ENCODE results near the gene RNF114.

RNF114 gene

DNA sequence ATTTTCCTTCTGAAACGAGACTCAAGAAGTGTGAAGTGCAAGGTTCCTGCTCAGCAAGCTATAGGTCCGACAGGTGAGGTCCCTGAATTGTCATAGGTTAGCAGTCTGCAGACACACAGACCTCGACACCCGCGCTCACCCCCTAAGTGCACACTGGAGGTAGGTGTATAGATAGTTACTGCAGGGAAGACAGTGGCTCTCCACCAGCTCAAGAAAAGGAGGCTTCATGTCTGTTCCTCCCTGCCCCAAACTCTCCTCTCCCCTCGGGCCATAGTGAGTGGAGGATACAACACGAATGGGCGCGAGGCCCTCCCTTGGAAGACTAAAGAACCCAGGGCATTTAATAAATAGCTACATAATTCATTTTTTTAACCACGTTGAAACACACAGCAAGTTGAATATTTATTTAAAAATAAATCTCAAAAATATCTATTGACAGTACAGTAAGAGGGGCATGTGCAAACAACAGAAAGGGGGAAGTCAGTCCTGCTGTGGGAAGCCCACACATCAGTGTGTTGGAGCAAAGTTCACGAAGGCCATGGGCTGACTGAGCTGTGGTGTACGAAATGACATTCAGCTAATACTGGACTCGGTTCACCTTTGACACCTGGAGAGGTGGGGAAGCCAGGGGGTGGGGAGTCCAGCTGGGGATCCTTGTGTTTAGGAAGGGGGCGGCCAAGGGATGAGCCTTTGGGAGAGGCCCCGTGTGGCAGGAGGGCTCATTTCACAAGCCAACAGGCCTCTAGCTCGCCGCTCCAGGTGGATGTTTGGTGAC, 31.6 kb upstream of the RNF114 start:
- DNase-seq (ENCODE audit: low read depth in 2 of 2) = no peak

DNA sequence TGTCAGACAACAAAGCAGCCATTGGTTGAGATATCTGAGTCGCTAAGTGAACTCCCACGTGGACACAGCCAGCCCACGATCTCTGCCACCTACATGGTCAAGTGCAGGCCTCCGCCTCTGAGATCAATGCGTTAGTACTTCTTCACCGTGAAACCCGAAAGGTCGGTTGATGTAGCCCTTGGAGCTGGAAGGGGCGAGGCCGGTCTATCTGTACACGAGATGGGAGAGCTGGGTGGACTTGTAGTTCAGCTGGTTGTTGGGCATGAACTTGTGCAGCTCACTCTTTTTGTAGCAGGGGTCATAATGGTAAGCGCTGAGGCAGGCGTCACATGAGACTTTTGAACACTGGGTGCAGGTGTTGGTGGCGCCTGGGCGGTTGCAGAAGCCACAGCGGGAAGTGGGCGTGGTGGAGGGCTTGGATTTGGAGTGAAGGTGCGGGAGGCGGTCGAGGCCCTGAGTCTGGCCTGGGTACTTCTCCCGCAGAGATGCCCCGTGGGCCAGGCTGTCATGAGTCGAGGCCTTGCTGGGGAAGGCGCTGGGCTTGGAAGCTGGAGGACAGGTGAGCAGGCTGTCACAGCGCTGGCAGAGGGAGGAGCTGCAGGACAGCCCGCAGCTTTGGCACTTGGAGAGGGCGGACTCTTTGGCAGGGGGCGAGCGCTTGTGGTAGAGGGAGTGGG, 30.6 kb upstream of the RNF114 start:
- DNase-seq (ENCODE audit: low read depth in 2 of 2) = no peak

DNA sequence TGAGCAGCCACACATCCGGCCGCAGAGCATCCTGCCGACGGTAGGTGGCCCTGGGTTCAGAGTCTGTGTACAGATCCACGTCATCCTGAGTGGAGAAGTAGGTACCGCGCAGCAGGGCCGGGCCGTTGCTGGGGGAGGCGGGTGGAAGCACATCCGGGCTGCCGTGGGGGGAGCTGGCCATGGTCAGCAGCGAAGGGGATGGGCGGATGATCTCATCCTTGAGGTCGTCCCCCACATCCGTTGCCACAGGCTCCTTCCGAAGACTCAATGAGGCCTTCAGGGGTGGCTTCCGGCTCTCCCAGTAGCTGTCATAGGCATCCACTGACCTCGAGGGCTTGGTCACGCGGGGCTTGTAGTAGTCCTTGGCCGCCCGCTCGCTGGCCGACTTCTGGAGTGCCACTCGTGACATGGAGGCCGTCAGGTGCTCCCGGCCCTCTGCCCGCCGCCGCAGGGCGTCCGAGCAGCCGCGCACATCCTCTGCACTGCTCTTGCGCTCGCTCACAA, 30.0 kb upstream of the RNF114 start:
- DNase-seq (ENCODE audit: low read depth in 2 of 2) = no peak

DNA sequence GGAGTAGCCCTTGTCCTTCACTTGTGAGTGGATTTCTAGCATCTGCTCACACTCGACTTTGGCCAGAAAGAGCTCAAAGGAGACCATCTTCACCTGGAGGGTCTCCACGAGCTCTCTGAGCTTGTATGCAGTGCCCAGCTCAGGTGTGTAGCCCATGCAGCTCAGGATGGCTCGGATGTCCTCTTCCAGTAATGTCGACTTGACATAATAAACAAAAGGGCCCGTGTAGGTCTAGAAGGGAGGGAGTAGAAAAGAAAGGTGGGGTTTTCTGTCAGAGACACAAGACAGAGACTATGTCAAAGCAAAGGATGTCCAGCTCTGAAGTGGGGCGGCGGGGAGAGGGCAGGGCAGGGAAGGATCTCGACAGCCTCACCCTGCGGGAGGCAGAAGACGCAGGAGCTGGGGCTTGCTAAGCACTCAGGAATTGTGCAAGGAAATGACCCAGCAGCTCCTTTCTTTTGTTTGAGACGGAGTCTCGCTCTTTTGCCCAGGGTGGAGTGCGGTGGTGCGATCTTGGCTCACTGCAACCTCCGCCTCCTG, 29.5 kb upstream of the RNF114 start:
- no peak for DNase-seq (ENCODE audit: low read depth in 2 of 2)

DNA sequence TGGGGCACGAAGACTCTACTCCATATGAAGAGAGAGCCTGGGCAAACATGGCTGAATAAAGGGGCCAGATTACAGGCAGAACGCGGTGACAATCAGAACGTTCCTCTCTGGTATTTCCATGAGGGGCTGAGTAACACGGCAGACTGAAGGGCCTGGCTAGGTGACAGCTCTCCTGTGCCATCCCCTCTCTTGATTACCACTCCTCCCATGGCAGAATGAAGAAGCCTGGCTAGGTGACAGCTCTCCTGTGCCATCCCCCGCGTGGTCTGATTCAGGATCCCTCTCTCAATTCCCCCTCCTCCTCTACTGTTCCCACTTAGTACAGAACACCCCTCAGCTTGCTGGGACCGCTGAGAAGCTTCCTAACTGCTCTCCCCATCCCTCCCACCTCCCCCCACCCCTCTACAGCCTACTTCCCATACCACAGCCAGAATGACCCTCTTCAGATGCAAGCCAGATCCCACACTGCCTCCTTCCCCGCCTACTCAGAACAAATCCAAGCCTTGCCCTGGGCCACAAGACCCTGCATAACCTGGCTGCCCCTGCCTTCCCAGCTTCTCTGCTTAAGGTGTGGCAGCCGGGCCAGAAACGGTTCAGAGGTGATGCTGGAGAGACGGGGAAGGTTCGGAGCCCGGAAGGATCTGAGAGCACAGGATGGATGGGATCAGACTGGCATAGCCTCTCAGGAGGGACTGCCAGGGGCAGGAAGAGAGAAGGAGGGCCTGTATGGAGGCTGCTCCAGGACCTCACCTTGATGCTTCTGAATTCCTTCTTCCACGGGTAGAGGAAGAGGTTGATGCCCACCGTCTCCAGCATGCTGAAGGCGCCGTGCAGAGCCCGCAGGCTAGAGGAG, 28.6 kb upstream of the RNF114 start:
- no peak for DNase-seq (ENCODE audit: low read depth in 2 of 2)

DNA sequence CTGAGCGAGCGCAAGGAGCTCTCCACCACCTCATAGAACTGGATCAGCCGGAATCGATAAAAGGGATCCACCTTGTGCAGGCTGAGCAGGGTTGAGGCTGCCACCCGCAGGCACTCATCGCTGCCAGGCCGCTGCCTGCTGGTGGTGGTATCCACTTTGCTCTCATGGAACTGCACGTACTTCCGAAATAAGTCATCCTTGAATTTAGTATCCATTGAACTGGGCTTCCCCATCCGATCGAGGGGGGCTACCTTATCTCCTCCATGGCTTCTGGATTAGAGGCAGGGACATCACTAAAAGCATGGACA, 28.0 kb upstream of the RNF114 start:
- no peak for DNase-seq (ENCODE audit: low read depth in 2 of 2)

DNA sequence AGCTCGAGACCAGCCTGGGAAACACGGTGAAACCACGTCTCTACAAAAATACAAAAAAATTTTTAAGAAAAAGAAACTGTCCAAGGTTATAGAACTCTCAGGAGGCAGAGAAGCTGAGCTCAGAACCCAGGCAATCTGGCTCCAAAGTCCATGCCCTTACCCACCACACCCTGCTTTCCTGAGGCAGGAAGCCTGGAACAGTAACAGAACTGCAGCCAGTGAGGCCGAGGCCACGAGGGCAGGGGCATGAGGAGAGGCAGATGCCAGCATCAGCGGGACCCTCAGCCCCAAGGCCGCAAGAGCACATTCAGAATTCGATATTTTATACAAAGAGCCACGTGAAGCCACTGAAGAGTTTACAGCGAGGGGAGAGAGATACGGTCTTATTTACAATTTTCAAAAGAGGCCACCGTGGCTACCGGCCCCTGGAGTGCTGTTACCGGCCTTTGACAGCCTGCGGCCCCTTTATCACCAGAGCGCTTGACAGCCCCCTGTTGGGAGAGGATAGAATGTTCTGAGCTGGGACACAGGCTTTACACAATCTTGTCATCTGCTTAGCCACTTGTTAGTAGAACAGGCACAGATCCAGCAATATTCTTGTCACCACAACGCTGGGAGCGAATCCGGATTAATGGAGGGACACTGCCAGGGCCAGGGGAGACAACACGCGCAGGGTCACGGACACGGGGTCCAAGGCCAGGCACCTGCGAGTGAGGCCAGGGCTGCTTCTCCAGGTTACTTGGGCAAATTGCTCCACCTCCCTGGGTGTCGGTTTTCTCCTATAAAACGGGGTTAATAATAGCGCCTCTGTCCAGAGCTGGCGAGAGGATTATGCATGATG, 26.5 kb upstream of the RNF114 start:
- DNase-seq (ENCODE audit: low read depth in 2 of 2) = no peak

DNA sequence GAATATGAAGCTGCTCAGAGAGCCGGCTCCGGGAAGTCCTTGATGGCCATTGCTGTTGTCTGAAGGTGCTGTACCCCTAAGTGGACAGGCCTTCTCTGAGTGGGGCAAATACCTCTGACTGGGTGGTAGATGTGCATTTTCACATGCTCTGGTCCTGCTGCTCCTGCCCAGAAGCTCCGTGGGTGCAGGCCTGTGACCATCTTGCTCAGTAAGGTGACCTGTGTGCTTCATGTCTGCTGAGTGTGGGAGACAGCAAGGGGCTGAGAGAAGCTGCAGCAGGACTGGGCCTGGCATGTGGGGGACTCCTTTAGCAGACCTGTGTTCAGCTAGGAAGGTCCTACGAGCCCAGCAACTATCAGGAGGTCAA, 25.9 kb upstream of the RNF114 start:
- no peak for DNase-seq (ENCODE audit: low read depth in 2 of 2)

DNA sequence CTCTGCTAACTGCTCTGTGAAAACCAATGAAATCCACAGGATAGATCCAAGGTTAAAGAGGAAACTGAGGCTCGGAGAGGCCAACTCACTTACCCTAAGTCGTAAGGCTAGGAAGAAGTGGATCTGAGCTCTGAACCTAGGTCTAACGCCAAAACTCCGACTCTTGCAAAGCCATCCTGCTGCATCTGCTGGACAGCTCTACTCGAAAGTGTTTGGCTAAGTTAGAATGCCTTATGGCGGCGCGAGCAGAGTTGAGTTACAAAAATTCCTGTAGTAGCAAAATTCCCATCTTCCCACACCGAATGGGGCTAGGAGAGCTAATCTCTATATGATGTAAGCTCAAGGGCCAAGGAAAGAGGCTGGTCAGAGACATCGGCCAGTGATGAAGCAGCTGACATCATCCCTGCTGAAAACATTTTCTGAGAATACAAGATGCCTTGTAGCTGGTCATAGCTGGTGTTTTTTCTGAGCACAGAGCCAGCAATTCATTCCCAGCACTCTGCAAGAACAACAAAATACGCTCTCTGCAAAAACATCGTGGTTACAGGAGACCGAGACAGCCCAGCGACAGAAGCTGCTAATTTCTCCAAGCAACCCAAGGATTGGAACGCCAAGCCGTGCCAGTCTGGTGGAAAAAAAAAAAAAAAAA, 22.7 kb upstream of the RNF114 start:
- DNase-seq (ENCODE audit: low read depth in 2 of 2) = no peak

DNA sequence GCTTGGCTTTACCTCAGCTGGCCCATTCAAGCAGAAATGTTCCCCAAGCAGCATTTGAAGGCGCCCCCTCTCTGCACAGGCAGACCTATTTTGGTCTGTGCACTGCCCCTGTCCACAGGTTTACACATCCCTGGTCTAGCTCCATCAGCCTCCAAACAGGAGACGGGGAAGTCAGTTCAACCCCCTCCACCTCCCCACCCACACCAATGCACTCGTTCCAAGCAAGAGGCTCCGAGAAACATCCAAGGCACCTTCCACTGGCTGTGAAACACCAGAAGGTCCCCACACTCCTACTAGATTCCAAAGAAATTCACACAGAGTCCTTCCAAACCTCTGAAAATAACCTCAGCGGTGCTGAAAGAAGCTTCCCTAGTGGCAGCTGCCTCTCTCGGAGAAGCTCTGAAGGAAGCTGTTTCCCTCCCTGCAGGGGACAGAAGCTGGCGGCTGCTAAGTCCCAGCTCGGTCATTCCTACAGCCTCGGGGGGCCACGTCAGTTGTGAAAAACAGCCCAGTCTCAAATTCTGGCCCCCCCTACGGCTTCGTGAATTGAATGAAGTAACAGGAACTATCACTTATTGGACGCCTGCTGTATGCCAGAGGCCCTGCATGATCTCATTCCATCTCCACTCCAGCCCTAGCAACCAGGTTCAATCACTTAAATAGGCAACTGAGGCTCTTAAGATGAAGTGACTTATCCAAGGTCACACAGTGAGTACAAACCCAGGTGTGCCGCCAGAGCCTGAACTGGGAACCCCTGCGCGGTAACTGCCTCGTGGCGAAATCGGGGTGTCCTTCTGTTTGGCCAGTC, 21.7 kb upstream of the RNF114 start:
- no peak for DNase-seq (ENCODE audit: low read depth in 2 of 2)

DNA sequence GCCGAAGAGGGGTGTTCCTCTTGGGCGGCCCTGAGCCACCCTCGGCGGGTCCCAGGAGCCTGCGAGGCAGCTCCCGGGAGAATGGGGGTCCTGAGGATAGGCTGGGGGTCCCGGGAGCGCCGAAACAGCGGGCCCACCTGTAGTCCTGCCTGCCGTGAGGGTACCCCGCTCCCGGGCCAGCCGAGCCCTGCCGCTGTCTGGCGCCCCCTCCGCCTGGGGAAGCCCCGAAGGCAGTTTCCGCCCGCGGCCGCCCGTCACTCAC, 21.1 kb upstream of the RNF114 start:
- no peak for DNase-seq (ENCODE audit: low read depth in 2 of 2)

DNA sequence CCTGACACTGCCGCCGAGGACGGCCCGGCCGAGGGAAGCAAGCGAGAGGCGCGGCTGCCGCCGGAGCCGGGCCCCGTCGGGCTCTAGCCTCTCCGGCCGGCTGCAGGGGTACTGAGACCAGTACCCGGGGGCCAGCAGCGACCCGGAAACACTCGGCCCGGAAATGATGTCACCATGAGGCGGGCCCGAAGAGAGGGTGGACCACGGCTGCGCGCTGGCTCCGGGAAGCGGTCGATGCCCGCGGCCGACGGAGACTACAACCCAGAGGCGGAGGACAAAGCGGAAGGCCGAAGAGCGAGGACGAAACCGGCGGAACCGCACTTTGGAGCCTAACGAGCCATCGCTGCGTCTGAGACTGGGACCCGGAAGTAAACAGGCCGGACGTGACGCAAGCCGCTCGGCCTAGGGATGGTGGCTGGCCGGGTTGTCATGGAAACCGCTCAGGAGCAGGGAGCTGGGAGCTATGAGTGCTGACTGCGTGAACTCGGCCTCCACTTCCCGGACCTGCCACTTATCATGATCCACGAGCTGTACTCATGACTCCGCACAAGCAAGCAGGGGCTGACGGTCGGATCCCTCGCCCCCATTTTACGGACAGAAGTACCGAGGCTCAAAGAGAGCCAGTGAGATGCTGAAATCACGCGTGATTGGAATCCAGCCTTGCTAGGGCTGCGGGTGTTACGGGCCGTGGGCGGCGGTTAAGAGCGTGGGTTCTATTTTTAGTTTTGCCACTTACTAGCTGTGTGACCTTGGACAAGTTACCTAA, 20.6 kb upstream of the RNF114 start, which contains the start of gene SPATA2:
Gene SPATA2 (minus strand): TSS at position 150 of the 766 bp plus-strand sequence. CDS start 7,039 bp downstream, outside the sequence.
- peak; percentile 87 to 93 for DNase-seq (ENCODE audit: low read depth in 2 of 2)

DNA sequence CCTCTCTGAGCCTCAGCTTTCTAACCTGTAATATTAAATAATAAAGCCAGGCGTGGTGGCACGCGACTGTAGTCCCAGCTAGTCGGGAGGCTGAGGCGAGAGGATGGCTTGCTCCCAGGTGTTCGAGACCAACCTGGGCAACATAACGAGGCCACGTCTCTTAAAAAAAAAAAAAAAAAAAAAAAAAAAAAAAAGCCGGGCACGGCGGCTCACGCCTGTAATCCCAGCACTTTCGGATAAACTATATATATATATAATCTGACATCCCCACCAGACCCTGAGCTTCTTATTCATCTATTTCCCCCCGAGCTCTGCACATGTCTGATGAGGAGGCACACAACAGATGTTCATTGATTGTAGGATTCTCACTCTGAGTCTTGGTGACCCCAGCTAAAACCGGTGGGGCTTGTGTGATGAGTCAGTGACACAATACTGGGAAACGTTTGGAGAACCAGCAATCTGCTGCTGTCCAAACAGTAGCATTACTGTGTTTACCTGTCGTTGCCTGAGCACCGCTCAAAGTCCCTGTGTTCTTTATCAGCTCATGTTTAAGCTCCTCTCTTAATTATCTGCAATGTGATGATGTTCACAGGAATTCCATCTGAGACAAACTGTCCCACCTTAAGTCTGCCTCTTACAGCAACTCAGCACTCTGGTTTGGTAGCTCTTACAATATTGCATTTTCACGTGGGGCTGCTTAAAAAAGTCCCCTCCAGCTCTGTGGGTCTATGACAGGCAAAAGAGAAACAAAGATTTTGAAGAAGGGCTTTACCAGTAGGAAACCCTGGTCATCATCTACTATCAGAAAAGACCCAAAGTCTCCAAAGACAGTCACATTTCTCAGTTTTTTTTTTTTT, 19.8 kb upstream of the RNF114 start:
- DNase-seq (ENCODE audit: low read depth in 2 of 2) = no peak

DNA sequence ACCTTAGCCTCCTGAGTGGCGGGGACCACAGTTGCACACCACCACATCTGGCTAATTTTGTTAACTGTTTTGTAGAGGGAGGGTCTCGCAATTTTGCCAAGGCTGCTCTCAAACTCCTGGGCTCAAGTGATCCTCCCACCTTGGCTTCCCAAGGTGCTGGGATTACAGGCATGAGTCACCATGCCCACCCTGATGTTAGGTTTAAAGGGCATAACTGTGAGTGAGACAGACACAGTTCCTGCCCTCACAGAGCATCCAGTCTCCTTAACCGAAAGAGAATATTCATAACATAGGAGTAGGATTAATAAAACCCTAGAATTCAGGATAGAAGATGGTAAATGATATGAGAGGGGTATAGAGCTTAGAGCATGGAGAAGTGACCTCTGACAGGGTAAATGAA, 17.8 kb upstream of the RNF114 start:
- no peak for DNase-seq (ENCODE audit: low read depth in 2 of 2)

DNA sequence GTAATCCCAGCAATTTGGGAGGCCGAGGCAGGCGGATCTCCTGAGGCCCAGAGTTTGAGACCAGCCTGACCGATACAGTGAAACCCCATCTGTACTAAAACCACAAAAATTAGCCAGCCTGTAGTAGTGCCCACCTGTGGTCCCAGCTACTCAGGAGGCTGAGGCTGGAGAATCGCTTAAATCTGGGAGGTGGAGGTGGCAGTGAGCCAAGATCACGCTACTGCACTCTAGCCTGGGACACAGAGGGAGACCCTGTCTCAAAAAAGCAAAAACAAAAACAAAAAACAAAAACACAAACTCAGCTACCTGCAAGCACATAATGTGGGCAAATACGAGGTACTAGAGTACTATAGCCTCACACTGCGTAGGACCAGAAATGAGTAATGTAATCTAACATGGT, 17.2 kb upstream of the RNF114 start:
- no peak for DNase-seq (ENCODE audit: low read depth in 2 of 2)

DNA sequence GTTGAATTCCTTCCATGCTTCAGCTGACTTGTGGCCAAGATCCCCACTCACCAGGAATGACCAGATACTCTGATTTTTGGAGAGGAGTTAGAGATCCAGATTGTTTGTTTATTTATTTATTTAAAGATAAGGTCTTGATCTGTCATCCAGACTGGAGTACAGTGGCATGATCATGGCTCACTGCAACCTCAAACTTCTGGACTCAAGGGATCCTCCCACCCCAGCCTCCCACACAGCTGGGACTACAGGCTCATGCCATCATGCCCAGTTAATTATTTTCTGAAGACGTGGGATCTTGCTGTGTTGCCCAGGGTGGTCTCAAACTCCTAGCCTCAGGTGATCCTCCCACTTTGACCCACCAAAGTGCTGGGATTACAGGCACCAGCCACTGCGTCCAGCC, 16.7 kb upstream of the RNF114 start:
- DNase-seq (ENCODE audit: low read depth in 2 of 2) = no peak

DNA sequence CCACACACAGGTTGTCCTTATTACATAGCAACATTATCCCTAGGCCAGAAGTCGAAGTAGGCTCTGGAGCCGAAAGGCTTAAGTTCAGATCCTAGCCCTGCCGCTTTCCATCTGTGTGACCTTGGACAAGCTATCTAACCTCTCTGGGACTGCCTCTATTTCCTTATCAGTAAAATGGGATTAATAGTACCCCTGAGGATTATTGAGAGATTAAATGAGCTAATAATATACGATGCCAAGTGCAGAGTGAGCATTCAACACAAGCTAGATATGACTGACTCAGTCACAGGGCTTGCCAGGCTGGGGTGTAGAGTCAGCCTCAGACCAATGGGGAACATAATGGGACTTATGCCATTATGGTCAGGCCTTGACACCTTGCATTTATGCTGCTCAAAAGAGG, 11.9 kb upstream of the RNF114 start:
- no peak for DNase-seq (ENCODE audit: low read depth in 2 of 2)

DNA sequence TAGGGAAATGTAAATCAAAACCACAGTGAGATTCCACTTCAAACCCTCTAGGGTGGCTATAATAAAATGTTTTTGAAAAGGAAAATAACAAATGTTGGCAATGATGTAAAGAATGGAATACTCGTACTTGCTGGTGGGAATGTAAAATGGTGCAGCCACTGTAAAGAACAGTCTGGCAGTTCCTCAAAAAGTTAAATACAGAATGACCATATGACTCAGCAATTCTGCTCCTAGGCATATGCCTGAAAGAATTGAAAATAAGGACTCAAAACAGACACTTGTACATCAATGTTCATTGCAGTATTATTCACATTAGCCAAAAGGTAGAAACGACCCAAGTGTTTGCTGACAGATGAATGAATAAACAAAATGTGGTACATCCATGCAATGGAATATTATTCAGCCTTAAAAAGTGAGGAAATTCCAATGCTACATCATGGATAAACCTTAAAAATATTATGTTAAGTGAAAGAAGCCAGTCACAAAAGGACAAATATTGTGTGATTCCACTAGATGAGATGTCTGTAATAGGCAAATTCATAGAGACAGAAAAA, 10.2 kb upstream of the RNF114 start:
- no peak for DNase-seq (ENCODE audit: low read depth in 2 of 2)
